ENCODE results near the gene ADAM33. TPM values are rescaled to one million over a fixed set of nuclear protein-coding genes. Genes with fewer than 3 reads are reported as not detected.
A peak's percentile ranks its signal among the peaks of the same experiment; 100 is the strongest.

Gene ADAM33
- total RNA-seq, 1 experiment from 2014 or later, result 4.9 TPM

DNA sequence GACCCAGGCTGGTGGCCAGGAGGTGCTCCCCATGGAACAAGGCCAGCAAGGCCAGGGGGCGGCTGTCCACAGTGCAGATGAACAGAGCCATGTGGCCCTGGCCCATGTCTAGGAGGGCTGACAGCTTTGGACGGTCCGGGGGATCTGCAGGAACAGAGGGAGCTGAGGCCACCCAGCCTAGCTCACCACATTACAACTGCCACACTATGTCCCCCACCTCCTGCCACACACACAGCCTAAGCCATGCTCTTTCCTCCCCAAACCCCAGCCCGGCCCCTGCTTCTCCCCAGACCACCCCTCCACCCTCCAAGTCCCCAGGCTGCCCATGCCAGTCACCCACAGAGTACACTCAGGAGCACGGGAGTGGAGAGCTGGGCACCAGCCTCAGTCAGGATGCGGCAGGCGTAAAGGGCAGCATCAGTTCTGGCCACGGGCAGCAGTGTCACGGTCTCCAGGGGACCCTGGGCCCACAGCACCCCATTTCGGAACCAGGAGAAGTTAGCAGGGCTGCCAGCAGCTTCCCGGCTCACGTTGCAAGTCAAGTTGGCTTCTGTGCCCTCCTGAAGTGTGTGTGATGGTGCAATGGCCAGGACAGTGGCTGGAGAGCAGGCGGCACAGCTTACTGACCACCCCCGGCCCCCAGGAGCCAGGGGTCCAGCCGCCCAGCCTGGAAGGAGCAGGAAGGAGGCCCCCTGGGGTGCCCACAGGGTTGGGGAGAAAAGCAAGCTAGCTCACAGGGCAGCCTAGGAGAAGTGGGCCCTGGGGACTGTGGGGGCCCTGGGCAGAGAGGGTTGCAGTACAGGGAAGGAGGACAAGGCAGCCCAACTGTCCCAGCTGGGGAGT, 15.2 kb upstream of the ADAM33 start:
- no peak for DNase-seq
- Histone ChIP-seq H3K9me3 (no peaks in the 10 kb centered on the region), H3K27me3 (no peaks in the 10 kb centered on the region), H3K4me3 (no peak overlapping the region), H3K36me3 (no peaks in the 10 kb centered on the region)

DNA sequence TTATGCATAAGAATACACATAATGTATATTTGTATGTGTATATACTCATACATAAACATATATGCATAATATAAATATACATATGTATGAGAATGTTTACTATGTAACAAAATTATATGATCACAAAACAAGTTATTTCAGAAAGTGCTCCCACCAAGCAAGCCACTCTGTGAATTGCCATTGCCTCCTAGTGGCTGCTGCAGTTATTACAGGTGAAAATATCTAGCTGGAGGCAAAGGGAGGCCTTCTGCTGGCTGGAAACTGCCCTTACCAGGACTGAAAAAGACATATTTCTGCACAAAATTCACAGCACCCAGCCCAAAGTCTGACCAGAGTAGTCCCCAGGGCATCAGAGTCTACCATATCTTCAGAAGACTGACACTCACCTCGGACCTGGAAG, 14.4 kb upstream of the ADAM33 start:
- Histone ChIP-seq H3K4me3 (no peak overlapping the region), H3K36me3 (no peaks in the 10 kb centered on the region), H3K9me3 (no peaks in the 10 kb centered on the region), H3K27me3 (no peaks in the 10 kb centered on the region)
- DNase-seq, result no peak

DNA sequence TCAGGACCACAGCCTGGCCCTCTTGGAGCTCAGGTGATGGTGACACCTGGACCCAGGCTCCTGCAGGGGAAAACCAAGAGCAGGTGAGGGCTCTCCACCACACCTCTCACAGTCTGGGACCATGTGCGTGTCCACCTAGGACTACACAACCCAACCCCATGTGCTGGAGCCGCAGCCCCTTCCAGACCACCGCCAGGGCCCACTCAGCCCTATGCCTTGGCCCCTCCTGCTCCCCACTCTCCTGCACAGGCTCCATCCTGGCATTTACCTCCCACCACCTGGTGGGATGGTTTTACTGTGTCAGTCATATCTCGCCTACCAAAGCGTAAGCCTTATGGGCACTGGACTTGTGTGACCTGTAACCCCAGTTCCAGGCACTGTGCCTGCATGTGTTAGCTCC, 13.1 kb upstream of the ADAM33 start:
- no peaks in the 10 kb centered on the region for H3K9me3 ChIP-seq
- no peak for DNase-seq
- no peak overlapping the region for H3K4me3 ChIP-seq
- H3K36me3 ChIP-seq, result no peaks in the 10 kb centered on the region
- no peaks in the 10 kb centered on the region for H3K27me3 ChIP-seq

DNA sequence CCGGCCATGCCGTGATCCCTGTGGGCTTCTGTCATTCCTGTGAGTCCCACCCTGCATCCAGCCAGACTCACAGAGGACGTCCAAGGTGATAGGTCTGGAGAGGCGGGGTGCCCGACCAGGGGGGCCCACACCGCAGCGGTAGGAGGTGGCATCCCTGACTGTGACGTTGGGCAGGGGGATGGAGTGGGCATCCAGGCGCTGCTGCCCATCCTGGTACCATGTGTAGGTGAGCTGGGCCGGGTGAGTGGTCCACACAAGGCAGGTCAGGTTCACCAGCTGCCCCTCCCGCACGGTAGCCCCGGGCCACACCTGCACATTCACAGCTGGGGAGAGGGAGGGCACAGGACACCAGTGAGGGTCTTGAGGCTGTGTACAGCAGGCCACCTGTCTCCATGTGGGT, 11.6 kb upstream of the ADAM33 start:
- DNase-seq, result no peak
- H3K9me3 ChIP-seq, result no peaks in the 10 kb centered on the region
- H3K4me3 ChIP-seq, result no peak overlapping the region
- H3K27me3 ChIP-seq, result no peaks in the 10 kb centered on the region
- H3K36me3 ChIP-seq, result no peaks in the 10 kb centered on the region

DNA sequence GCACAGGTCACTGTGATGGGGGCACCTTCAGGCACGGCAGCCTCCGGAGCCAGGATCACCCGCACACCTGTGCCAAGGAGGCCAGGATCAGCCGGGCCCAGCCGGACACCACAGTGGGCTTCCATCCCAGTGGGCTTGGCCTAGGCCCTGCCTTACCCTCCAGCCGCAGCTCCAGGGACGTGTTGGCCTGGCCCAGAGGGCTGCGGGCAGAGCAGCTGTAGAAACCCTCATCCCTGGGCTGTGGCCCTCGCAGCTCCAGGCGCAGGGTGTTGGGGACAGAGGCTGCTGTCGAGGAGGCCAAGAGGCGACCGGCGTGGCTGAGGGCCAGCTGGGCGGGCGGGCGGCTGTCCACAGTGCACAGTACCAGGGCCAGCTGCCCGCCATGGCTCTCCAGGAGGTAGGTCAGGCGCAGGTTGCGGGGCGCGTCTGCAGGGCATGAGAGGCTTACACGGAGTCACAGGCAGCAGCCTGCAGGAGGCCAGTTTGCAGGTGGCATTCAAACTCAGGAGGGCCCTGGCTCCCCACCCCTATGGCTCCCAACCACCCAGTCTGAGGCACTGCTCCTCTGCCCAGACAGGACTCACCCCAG, 11.0 kb upstream of the ADAM33 start:
- DNase-seq, result no peak
- no peaks in the 10 kb centered on the region for H3K9me3 ChIP-seq
- H3K4me3 ChIP-seq, result no peak overlapping the region
- no peaks in the 10 kb centered on the region for H3K27me3 ChIP-seq
- H3K36me3 ChIP-seq, result no peaks in the 10 kb centered on the region

DNA sequence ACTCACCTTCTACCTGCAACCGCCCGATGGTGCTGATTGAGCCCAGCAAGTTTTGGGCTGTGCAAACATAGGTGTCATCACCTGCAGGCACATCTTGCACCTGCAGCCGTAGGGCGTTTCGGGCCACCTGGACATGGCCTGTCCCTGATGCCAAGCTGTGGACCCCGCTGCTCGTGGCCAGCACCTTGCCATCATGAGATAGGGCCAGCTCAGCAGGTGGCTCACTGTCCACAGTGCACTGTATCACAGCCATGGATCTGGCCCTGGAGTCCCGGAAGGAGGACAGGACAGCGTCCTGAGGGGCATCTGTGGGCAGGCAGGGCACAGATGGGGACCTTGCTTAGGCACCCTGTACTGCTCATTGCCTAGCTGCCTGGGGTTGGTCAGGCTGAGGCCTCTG, 10.1 kb upstream of the ADAM33 start:
- H3K9me3 ChIP-seq, result no peaks in the 10 kb centered on the region
- no peak overlapping the region for H3K4me3 ChIP-seq
- DNase-seq, result no peak

DNA sequence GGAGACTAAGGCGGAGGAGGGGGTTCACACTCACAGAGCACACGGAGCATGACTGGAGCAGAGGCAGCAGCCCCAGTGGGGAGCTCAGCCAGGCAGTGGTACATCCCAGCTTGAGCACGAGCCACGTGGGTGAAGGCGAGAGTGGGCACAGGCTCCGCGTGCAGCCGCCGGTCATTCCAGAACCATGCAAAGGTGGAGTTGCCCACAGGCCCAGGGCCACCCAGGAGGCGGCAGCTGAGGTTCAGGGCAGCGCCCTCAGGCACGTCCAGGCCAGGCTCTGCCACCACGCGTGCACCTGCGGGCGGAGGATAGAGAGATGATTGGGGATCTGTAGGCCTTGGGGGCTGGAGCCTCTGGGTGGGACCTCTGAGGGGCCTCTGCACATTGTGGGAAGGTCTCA, 9.5 kb upstream of the ADAM33 start:
- Histone ChIP-seq H3K4me3 (no peak overlapping the region), H3K9me3 (no peaks in the 10 kb centered on the region), H3K36me3 (no peaks in the 10 kb centered on the region), H3K27me3 (no peaks in the 10 kb centered on the region)
- DNase-seq, result no peak

More for the DNA sequence above, 10.1 kb upstream of the ADAM33 start:
- Histone ChIP-seq H3K27me3 (no peaks in the 10 kb centered on the region), H3K36me3 (no peaks in the 10 kb centered on the region)

DNA sequence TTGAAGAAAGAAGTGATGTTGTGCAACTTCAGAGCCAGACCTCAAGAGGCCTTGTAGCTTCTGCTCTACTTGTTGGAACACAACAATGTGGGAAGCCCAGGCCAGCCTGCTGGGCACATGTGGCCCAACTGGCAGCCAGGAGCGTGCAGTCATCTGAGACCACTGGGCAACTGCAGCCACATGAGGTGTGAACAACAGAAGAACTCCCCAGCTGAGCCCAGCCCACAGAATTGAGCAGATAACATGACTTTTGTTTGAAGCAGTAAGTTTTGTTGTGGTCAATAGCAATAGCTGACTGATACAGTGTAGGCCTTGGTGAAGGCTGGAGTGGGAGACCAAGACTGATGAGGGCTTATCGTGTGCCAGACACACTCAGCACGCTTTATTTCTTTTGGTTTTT, 8.6 kb upstream of the ADAM33 start:
- Histone ChIP-seq H3K4me3 (no peak overlapping the region), H3K27me3 (no peaks in the 10 kb centered on the region), H3K9me3 (no peaks in the 10 kb centered on the region), H3K36me3 (no peaks in the 10 kb centered on the region)
- no peak for DNase-seq

DNA sequence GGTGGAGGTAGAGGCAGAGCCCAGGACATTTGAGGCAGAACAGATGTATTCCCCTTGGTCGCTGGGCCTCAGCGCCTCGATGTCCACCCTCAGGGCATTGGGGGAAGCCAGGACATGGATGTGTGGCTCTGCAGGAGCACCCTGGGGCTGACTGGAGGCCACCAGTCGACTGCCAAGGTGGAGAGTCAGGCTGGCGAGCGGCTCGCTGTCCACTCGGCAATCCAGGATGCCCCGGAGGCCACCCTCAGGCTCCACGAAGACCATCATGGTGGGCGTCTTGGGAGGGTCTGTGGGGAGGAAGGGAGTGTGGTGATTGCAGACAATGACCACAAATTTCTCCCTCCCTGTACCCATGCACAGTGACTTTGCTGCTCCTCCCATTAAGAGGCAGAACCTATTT, 8.2 kb upstream of the ADAM33 start:
- Histone ChIP-seq H3K4me3 (no peak overlapping the region), H3K36me3 (no peaks in the 10 kb centered on the region), H3K9me3 (no peaks in the 10 kb centered on the region), H3K27me3 (no peaks in the 10 kb centered on the region)
- DNase-seq, result no peak

DNA sequence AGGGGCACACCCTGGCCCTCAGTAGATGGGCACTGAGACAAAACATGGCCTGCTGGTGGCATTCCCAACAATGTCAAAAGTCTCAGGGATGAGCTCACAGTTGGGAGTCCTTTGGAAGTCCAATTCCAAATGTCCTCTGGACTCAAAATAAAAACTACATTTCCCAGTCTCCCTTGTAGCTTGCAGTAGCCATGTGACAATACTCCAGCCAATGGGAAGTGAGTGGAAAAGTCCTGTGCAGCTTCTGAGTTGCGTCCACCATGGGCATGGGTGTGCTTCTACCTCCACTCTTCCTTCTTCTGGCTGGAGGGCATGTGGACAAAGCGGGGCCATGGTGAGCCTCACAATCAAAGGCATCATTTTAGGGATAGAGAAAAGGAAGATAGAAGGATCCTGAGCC, 5.8 kb upstream of the ADAM33 start:
- no peak for DNase-seq
- no peaks in the 10 kb centered on the region for H3K27me3 ChIP-seq
- H3K4me3 ChIP-seq, result no peak overlapping the region
- no peaks in the 10 kb centered on the region for H3K9me3 ChIP-seq
- H3K36me3 ChIP-seq, result no peaks in the 10 kb centered on the region

DNA sequence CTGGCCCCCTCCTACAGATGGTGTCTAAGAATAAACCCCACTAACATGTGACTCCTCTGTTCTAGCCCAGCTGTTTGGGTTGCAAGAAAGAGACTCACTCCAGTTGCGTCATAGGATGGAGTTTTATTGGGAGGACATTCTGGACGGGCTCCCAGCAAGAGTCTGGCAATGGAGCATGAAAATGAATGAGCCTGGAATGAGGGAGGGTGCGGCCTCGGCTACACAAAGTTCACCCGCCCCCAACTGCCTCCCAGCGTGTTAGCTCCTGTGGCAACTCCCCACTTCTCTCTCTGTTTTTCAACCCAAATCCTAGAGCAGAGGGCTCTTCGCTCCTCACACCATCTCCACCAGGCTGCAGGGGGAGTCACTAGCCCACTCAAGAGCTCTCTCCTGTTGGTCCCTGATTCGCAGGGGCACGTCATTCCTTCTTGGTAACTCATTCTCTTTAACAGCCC, 5.1 kb upstream of the ADAM33 start:
- Histone ChIP-seq H3K9me3 (no peaks in the 10 kb centered on the region), H3K4me3 (no peak overlapping the region), H3K36me3 (no peaks in the 10 kb centered on the region), H3K27me3 (no peaks in the 10 kb centered on the region)
- peak; percentile 80 for DNase-seq

DNA sequence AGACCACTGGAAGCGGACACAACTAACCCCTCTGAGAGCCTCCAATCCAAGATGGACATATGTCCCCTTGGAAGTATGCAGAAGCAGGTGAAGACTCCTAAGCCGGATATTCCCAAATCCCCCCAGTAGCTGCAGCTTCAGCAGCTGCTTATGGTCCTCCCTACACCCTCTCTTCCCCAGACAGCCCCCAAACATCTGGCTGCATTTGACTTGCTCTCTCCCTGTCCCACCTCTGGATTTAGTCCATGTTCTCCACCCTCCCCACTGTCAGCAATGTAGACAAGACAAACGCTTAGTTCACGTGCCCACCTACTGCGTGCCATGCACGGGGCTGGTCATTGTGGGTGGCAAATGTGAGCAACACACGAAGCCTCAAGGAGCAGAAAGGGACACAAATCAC, 4.6 kb upstream of the ADAM33 start:
- Histone ChIP-seq H3K27me3 (no peaks in the 10 kb centered on the region), H3K36me3 (no peaks in the 10 kb centered on the region), H3K4me3 (no peak overlapping the region), H3K9me3 (no peaks in the 10 kb centered on the region)
- DNase-seq, result no peak

DNA sequence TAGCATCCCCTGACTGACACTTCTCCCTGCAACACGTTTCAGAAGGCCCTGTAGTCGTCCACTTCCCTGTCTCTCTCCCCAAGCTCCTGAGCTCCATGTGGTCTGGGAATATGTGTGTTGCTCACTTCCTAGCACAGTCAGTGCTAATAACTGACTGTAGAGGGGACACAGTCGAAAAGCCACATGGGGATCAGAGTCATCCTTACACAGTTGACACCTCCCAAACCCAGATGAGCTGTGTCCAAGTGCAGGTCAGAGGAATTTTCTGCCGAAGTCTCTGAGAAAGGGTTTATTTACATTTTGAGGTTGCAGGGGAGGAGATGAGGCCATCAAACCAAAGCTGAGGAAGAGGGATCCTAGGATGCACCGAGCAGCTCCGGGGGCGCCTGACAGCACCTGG, 3.5 kb upstream of the ADAM33 start:
- no peak for DNase-seq

DNA sequence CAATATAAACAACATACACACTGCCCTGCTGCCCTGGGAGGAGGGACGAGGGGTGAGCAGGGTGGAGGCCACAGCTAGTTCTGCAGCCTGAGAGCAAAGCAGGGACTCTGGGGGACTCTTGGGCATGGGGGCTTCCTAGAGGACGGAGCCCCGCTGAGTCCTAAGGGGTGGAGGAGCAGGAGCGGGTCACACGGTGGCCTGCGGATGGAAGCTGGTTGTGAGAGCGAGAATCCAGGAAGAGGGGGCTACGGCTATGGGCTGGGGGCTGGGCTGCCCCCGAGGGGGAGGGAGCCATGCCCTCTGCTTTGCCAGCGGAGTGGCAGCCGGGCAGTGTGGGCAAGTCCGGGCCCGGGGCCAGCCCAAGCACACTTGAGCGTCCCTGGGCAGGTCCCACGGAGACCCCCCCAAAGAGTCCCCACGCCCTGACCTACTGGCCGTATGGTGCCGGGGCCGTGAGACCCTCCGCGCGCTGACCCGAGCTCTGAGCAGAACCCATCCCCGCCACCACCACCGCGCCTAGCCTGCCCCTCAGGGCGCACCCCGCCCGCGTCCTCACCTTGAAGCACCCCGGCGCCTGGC, 369 bp downstream of the ADAM33 start:
- Histone ChIP-seq H3K9me3 (no peaks in the 10 kb centered on the region), H3K36me3 (no peaks in the 10 kb centered on the region), H3K4me3 (peak overlapping the region; percentile 55), H3K27me3 (no peaks in the 10 kb centered on the region)
- no peak for DNase-seq

More for the DNA sequence above, 3.5 kb upstream of the ADAM33 start:
- Histone ChIP-seq H3K36me3 (no peaks in the 10 kb centered on the region), H3K4me3 (no peak overlapping the region), H3K27me3 (no peaks in the 10 kb centered on the region), H3K9me3 (no peaks in the 10 kb centered on the region)

DNA sequence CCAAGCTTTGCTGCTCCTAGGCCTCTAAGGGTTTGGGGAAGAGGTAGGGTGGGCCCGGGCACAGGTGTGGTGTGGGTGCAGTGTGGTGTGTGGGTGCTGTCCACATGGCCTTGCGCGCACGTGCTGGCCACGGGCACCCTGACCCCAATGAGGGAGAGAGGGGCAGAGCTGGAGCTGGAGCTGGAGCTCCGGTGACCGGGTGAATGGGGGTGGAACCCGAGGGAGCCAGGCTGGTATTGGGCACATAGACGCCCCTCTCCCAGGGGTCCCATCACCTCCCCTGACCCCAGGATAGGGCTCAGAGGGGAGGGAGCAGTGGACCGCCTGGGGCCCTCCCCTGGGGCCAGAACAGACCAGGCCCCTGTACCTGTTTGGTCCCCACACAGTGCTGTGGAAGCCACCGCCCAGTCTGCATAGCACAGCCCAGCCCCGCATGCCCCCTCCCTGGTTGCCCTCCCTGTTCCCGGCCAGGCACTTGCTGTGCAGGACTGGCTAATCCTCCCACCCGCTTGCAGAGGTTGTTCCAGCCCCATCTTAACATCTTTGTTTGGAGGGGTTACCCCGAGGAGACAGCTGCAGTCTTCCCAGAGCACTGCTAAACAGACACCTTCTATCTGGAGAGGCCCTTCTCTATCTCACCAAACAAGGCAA, 984 bp downstream of the ADAM33 start:
- no peak for DNase-seq
- Histone ChIP-seq H3K27me3 (no peaks in the 10 kb centered on the region), H3K4me3 (peak overlapping the region; percentile 55), H3K9me3 (no peaks in the 10 kb centered on the region), H3K36me3 (no peaks in the 10 kb centered on the region)

DNA sequence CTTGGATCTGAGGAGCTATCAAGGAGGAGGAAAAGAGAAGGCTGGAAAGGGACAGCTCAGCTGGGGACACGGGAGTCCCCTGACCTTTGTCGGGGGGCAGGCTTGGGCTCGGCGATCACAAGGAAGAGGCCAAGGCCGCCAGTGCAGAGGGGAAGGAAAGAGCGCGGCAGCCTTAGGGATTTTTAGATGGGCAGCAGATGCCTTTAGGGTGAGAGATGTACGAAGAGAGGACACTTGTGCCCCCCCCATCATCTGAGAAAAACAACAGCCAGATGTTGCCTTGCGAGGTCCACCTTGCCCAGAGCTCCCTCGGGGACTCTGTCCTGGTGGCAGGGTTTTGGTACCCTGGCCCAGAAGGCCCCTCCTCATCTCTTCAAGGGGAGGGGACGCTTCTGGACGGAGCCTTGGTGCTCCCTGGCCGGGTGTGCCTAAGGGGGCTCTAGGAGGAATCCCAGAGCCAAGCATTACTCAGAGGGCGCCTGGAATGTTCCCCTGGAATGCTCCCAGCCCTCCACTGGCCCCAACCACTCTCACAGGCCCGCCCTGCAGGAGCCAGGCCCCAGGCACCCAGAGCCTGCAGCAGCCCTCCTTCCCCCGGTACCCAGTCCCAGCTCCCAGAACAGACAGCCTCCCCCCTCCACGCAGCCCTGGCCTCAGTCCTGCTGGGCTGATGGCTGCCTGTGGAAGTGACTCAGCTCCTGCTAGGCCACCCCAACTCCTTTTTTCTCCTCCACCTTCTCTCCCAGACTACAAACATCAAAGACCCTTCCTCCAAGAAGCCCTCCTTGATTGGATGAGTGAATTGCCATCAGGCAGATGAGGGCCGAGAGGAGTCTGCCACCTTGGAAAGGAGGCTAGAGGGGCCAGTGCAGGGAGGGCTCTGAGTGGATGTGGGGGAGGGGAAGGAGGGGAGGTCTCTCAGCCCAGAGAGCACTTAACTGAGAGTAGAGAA, 1.8 kb downstream of the ADAM33 start:
- H3K36me3 ChIP-seq, result no peaks in the 10 kb centered on the region
- DNase-seq, result peak; percentile 81
- no peaks in the 10 kb centered on the region for H3K9me3 ChIP-seq
- H3K27me3 ChIP-seq, result no peaks in the 10 kb centered on the region
- peak overlapping the region; percentile 55 for H3K4me3 ChIP-seq
